CD4-positive, alpha-beta T cell treated with Interferon alpha-2 for 1 hour (primary cell): ENCODE results near the gene LAD1.

Experiments
- DNase-seq, 2 donors: peaks; one replicate each; pipeline ENCODE4 v3.0.0-alpha.2; 2020 to 2022

Gene LAD1

DNA sequence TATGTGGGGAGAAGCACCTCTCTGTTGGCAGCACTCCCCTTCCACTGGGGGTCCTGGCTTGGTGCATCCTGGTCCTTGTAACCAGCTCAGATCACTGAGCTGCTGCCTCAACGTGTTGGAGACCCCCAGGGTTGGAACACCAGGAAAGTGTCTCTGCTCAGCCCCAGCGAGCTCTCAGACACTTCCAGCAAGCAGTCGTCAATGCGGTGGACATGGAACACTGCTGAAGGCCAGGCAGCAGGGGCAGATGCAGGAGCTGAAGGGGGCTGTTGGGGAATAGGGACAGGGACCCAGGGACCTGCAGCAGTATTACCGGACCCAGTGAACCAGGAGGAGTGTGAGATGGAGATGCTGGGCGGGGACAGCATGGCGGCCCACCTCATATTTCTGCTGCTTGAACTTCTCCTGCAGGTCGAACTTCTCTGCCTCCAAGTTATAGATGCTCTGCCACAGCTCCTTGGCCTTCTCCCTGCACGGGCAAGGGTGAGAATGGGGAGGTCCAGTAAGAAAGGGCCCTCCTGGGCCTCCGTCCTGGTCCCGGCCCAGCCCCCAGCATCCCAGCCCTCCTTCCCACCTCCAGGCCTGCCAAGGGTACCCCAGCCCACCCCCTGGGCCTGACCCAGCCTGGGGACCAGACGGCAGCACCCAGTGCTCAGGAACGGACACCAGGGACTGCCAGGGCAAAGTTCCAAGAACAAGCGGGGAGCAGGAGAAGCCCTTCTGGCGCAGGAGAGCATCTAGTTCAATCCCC lies 38.0 kb downstream of the LAD1 start:
- DNase-seq = no peak

DNA sequence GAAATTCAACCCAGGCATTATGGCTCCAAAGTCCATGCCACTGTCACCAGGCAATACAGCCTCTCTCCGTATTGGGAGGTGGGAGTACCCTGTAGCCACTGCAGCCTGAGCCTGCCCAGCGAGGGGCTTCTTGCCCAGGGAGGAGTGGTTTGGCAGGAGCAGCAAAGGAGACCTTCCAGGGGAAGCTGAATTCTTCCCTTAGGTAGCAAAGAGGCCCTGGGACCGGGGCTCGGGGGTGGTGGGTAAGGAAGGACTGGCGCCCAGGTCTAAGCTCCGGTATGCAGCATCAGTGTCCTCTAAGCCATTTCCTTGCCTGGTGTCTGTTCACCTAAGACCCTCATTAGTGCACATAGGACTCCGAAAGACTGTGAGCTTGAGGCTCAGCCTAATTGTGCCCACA lies 38.6 kb downstream of the LAD1 start:
- DNase-seq = no peak

DNA sequence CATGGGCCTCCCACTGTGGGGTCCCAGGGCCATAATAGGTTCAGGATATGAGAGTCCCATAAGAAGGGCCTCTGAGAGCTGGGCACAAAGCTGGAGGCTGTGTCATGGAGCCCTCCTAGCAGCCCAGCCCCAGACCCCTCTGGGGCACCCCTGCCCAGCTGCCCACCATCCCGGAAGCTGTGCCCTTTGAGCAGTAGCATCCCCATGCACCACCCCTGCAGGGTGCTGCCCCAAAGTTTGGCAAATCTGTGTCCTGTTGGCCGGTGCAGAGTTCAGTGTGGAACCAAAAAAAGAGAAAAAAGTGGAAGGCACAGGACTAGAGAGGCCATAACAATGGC lies 39.3 kb downstream of the LAD1 start:
- no peak for DNase-seq

DNA sequence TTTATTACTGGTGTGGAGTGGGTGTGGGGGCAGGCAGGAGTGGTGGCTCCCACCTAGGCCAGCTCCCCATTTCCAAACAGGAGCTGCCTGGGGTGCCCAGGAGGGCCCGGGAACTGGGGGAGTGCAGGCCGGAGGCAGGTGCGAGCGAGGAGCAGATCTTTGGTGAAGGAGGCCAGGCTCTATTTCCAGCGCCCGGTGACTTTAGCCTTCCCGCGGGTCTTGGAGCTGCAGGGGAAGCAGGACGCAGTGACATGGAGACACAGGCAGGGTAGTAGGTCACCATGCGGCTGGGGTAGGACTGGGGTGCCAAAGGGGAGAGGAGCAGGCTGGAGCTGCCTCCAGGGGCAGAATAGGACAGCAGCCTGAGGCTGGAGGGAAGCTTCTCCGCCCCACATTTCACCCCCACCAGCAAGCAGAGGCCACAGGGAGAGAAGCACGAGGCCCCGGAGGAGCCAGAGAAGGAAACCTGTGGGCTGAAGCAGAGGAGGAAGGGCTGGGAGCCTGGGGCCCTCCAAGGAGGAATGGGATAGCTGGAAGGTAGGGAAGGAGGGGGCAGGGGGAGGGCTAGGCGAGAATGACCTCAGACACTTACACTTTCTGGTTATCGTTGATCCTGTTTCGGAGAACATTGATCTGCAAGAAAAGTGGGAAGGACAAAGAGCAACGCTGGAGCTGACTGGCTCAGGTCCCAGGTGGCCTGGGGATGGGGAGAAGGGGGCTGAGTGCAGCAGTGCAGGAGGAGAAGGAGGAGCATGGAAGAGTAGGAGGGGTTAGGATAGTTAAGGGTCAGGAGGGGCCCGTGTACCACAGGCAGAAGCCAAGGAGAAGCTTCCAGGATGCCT lies 39.9 kb downstream of the LAD1 start:
- DNase-seq = no peak

DNA sequence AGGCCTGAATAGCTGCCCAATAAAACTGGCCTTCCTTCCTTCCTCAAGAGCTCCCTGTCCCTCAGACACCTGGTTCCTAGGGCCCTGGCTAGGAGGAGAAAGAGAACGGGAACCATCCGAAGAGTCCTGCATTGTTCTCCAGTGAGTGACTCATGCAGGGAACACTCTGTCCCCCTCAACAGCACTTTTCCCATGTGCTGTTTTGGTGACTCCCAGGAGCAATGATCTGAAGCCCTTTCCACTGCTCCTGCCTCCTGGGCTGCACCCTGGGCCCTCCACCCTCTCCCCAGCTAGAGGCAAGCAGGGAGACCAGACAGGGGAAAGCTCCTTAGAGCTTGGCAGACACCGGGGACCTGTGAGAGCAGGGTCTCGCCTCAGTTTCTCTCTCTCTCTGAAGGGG lies 40.5 kb downstream of the LAD1 start:
- DNase-seq = no peak

DNA sequence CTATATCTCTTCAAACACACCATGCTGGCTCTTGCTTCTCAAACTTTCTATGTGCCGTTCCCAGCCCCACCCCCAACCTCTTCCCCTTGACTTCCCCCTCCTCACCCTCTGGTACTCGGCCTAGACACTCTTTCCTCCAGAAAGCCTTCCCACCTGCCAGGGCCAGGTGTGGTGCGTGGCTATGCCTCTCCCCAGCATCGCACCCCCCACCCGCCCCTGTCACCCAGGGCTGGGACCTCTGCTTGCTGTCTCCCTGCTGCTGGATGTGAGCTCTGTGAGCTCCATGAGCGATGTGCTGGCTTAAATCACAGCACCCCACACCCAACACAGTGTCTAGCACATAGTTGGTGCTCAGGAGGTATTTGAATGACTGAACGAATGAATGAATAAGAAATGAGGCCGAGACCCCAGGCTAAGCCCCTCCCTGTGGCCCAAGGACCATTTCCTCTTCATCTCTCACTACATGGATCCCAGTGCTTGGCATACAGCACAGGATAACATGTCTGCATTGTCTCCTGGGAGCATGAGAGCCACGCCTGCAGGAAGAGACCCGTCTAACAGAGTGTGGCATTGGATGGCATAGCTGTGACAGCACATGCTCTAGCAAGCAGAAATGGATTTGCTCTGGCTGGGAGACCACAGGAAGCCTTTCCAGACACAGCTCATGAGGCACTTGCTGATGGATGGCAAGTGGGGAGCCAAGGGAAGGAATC lies 41.3 kb downstream of the LAD1 start:
- no peak for DNase-seq

DNA sequence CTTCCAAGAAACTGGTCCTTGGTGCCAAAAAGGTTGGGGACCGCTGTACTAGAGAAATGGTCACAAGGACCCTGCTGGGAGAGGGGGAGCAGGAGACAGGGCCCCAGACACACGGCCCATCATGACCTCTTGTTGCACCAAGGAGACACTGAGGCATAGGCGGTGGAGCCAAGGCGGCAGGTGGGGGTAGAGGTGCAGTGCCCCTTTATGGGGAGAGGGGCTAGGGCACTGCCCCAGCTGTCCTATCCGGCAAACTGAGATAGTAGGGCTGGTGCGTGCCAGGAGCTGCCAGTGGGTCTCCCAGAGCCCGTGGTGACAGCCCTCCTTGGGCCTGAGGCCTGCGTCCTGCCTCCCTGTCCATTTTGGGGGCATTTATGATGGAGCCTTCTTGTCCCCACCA lies 41.9 kb downstream of the LAD1 start:
- DNase-seq = no peak

DNA sequence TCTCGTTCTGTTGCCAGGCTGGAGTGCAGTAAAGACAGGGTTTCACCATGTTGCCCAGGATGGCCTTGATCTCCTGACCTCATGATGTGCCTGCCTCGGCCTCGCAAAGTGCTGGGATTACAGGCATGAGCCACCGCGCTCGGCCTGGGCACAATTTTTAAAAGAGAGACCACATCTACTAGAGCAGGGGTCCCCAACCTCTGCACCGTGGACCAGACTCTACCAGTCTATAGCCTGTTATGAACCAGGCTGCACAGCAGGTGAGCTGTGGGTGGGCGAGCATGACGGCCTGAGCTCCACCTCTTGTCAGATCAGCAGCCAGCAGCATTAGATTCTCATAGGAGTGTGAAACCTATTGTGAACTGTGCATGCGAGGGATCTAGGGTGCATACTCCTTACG lies 42.4 kb downstream of the LAD1 start:
- DNase-seq = no peak

DNA sequence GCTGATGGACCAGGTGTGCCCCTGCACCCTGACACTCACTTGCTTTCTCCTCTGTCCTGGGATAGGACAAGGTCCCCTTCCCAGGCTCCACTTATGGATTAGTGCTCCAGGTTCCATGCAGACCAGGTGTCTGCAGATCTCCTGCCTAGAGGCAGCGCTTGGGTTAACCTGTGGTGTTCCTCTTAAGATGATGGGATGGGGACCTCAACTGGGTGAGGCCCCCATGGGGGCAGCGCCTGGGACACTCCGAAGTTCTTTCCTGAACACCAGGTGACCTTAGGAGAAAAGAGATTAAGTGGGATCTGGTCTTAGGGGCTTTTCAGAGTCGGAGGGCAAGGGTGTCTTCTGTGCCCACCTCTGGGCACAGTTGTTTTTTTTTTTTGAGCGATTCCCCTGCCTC lies 42.9 kb downstream of the LAD1 start:
- no peak for DNase-seq

DNA sequence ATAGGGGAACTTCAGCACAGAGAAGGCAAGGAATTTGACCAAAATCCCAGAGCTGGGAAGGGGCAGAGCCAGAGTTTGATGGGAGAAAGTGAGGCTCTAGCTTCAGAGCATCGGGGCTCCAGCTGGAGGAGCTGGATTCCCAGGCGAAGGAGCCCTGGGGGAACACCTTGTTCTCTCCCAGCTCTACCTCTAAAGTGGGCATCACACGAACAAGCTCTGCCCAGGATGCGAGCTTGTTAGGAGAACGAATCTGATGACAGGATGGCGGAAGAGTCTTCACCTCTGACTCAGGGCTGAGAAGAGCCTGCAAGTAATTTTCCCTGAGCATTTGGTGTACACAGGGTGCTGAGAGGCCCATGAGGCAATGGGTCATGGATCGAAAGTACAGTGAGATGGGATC lies 43.7 kb downstream of the LAD1 start:
- DNase-seq = no peak

DNA sequence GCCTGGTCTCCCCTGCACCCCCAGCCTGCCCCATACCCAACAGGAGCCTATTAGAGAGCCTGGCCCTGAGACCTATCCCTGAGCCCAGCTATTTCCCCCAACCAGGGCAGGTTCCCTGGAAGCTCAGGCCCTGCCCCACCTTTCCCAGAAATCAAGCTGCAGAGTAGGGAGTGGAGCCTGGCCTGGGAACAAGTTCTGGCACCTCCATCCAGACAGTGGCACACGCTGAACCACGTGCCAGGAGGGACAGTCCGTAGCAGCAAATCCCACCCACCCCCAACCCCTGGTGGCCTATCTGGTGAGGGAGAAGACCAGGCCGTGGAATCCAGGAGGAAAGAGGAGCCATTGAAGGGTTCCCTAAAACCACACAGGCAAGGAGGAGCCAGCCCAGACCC lies 44.2 kb downstream of the LAD1 start:
- DNase-seq = no peak

DNA sequence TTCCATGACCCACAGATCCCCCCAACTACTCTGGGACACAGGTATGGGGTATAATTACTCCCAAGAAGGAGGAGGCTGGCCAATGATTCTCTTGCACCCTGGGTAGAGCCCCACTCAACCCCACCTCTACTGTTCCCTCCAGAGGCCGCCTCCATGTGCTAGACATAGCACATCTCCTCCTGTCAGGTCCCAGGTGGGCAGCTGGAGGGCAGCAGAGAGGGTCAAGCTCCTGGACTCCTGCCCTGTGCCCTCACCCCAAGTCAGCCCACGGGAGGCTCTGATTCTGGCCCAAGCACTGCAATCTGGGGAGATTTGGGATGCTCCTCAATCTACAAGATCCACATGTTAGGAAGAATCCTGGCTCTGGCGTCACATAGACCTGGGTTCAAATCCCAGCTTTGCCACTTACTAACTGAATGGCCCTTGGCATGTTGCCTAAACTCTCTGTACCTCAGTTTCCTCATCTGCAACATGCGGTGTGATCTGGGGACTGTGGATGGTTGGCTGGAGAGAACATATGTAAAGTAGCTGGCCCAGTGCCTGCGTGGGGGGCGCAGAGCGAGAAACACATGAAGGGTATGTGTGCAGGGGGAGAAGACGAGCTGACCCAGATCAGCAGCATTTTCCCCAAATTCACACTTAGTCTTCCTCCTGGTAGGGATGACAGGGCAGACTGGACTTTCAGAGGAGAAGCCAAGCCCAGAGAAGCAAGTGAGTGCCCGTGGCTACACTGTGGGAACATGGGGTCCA lies 44.8 kb downstream of the LAD1 start:
- DNase-seq = no peak

DNA sequence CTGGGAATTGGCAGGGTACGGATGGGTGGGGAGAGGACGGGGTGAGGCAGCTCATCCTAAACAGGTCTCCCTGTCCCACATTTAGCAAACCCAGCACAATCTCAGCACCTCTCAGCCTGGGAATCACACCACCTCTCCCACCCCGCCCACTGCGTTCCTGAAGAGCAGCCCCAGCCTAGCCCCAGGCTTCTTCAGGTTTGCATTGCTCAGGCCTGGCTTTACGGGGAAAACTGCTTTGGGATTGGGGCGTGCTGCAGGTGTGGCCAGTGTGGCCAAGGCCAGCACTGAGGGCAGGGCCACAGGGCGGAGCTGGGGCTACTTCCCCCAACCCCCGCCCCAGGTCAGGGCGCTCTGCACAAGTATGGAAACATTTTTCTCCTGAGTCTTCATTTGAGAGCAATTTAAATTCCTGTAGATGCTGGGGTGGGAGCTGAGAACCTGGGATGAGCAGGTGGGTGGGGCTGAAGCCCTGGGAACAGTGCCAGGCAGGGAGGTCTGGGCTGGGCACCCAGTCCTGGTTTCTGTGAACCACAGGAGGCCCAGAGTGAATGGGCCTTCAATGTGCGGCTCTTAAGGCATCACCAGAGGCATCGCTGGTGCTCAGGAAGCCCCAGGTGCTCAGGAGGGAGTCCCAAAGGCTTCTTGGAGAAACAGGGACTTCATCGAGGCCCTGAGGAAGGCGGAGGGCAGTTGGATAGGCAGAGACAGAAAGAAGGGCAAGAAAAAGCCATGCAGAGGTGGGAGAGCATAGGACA lies 45.8 kb downstream of the LAD1 start:
- no peak for DNase-seq

DNA sequence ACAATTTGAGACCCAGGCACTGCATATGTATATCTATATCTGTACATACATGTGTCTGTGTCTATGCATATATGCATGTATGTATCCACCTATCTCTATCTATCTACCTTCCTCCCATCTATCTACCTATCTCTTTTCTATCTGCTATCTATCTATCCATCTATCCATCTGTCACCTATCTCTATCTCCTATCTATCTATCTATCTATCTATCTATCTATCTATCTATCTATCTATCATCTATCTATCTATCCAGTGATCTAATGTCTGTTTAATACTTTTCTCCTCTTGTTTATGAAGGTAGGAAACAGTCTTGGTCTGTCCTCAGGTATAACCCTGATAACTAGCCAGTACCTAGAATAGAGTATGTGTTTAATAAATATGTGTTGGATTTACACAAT lies 47.5 kb downstream of the LAD1 start:
- DNase-seq = no peak

DNA sequence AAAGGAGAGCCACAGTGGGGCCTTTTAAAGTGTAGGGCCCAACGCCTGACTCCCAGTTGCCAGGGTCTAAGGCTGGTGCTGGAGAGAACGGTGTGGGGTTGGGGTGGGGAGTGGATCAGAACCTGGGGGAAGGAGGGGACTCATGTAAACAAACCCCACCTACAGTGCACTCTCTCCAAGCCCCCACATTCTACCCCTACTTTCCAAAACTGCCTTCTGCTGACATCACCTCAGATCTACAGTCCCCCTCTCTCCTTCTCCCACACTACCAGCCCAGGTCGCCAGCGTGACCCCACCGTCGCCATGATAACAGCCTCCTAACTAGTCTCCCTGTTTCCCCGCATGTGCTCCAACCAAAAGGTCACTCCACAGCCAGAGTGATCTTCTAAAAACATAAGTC lies 48.2 kb downstream of the LAD1 start:
- DNase-seq = no peak

DNA sequence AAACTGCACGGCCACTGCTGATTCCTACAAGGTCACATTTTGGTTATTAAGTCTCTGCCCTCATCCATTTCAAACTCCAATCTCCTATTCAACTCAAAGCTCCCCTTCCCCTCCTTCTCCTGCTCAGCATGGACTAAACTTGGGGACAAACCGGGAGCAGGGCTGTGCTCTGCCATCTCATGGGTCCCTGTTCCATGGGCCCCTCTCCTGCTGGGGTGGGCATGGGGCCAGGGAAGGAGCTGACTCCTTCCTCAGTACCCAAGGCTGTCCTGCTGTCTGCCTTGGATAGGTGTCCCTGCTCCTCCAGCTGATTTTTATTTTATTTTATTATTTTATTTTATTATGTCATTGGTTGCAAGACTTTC lies 48.8 kb downstream of the LAD1 start:
- DNase-seq = no peak

DNA sequence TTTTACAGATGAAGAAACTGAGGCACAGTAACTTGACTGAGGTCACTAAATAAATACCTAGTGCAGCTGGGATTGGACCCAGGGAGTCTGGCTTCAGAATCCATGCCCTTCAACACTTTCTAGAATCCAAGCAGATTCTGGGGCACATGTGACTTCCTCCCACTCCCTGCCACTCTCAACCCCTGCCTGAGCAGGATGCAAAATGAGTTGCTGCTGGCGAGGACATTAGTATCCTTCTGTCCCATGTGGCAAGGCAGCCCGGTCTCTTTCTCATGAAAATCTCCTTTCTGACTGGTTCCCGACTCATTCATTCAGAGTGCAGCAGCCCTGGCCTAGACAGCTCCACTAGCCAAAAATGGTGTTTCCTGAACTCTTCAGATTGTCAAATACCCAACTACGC lies 50.0 kb downstream of the LAD1 start:
- DNase-seq = no peak

DNA sequence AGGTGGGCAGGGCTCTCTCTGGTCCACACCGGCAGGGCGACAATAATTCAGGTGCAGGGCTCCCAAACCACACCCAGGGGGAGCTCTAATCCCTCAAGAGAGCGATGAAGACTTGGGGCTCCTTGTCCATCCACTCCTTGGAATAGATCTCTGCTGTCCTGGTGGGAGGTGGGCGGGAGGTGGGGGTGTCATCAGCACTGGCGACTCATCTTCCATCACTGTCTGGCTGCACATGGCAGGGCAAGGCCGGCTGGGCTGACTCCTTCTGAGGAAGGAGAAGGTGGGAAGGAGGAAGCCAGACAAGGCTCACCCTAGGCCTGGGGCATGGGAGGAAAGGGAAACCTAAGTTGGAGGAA lies 50.9 kb downstream of the LAD1 start:
- no peak for DNase-seq

DNA sequence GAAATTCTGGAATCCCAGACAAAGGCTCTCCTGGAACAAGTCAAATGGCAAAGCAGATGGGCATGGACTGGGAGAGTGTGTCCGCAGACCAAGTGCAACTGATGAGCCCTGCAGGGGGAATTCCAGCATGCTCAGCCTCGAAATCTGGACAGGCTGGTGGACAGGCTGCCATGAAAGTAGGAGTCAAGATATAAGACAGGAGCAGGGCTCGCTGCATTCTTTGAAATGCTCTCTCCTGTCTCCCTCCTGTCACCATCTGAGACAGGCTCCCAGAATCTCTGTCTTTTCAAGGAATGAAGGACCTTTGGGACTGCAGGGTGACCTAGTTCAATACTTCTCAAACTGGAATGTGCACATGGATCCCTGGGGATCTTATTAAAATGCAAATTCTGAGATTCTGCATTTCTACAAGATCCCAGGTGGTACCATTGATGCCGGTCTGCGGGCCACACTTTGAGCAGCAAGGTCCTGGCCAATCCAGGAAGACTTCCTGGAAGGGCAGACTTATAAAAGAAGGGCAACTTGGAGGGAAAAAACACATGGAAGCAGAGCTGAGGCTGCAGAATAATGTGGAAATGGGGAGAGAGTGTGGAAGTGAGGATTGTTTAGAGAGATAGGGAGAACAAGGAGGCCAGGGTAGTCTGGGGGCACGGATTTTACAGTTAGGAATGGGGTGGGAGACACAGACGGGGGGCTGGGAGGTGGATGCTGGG lies 51.5 kb downstream of the LAD1 start:
- DNase-seq = no peak

DNA sequence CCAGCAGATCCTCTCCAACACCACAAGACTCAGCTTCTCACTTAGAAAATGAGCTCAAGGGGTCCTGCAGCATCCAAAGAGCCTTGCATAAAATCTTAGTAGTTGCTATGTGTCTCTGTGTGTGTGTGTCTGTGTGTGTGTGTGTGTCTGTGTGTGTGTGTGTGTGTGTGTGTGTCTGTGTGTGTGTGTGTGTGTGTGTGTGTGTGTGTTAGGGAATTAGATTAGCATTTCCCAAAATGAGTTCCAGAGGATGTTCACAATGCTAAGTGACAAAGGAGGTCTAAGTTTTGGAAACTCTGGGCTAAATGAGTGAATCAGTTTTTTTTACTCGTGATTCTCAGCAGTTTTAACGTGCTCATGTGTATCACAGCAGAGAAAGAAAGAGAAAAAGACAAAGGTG lies 52.1 kb downstream of the LAD1 start:
- DNase-seq = no peak

DNA sequence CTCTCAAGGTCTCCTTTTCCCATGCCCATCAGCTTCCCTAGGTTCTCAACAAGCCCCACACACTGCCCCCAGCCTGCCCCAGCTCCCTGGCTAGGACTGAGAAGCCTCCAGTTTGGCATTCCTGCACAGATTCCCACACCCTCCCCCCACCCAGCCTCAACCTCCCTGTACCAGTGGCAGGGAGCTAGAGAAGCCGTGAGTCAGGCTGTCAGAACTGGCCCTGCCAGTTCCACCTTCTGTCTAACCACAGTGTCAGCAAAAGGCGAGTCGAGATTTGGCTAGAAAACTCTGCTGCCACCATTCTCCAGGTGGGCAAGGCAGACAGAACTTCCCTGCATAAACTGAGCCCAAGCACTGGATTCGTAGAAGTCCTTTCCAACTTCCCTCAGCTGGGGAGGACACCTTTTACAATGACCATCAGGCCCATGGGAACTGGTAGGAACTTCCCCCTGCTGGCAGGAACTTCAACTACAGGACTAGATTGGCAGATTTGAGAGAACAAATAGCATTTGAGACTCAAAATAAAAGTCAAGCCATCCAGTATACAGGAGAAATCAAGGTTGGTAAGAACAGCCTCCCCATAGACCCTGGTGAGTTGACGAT lies 52.7 kb downstream of the LAD1 start:
- DNase-seq = no peak

DNA sequence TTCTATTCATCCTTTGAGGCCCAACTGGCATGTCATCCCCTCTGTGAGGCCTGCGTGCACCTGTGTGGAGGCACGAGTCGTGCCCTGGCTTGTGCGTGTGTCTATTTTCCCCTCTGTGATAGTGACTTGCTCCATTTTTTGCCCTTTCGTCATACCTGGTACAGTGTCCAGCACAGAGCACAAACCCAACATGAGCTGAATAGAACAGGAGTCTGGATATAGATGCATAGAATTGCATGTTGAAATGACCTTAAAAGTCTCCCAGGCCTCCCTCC lies 54.1 kb downstream of the LAD1 start:
- DNase-seq = no peak
